Measurements from ENCODE around the gene DOCK10.

DNA sequence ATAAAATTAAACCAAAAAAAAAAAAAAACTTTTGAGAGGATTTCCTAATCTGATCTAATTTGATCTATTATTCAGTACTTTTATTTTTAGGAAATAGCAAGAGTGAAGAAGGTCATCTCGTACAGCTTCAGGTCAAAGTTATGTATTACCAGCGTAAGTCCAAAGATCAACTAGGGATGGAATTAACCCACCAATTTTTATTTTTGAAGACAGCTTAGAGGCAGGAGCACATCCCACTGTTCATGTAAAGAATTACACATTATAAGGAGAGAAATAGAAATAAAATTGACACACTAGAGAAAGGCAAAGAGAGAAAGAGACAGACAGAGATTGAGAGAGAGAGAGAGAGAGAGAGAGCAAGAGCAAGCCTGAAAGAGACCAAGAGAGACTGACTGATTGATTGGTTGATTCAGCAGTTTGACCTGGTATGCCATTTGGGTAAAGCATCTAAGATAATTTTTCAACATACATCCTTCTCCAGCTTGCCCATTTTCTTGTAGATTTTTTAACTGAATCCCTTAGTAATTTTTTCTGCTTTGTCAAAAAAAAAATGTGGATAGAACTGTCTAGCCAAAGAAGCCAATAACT lies 25.1 kb downstream of the DOCK10 start:
- TF ChIP-seq CTCF (IDR thresholded peaks at IDR 0.05) (no peak), POLR2AphosphoS5 (IDR thresholded peaks at IDR 0.05; ENCODE audit: low read depth, low read length) (no peak), SIN3A (IDR thresholded peaks at IDR 0.05; ENCODE audit: borderline replicate concordance, insufficient read depth, low read depth, low read length) (no peak), TCF7L2 (IDR thresholded peaks at IDR 0.05; ENCODE audit: low read depth, low read length) (no peak)

Data from Panc1 (cell line).